Measurements from ENCODE around the gene METTL13. TPM values are rescaled to one million over a fixed set of nuclear protein-coding genes. Genes with fewer than 3 reads are reported as not detected.

The METTL13 gene
- total and polyA plus RNA-seq, 2 of the 4 experiments (the other 2 are of a cell fraction), result 25.1 to 26.3 TPM

DNA sequence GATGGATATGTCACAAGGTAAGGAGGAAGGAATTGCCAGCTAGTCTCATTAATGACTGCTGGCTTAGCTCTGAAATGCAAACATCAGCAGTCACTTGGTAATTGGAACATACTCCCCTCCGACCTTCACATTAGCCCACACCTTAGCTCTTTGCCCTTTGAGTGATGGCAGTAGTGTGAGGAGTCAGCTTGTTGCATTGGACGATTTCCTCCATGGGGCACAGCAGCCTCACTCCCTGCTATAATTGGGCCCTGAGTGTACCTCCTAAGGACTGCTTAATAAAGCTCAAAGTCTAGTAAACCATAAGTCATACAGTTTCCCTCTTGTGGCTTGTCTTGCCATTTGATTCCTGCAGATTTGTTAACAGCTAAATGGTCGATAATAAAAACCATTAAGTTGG lies 19.4 kb downstream of the METTL13 start:
- H3K9me3 ChIP-seq (ENCODE audit: control insufficient read depth, insufficient read depth, low read length), result no peaks in the 10 kb centered on the region
- no peak overlapping the region for H3K14ac ChIP-seq (replicated peaks; ENCODE audit: low read depth, low read length)
- no peak overlapping the region for H2BK15ac ChIP-seq (ENCODE audit: low read depth, low read length)
- no peak overlapping the region for H4K91ac ChIP-seq (ENCODE audit: insufficient read depth, low read depth, low read length)
- dilution Hi-C loops (cut with HindIII; ENCODE audit: low sequenced_read_pairs, unreplicated experiment) (no loop called here), intact Hi-C loops (cut with micrococcal nuclease) (loop anchor here (1.0 to 5.0 kb wide), 3 partner anchors 154 to 601 kb away; no protein-coding TSS in a partner anchor), in situ Hi-C loops (cut with MboI; ENCODE audit: low sequenced_read_pairs) (loop anchor here (25.0 kb wide), 1 partner anchor 611 kb away; the partner anchor contains the start of gene C1orf105)
- ATAC-seq (ENCODE audit: low read depth), result no peak
- no peak overlapping the region for H3K4me3 ChIP-seq (ENCODE audit: insufficient read depth, low read depth, low read length)
- WGBS, 2 experiments (ENCODE audit: extremely low coverage in 2 of 2, insufficient read length in 1 of 2), result no CpG with 5 or more reads among the region's 3 CpGs
- H4K20me1 ChIP-seq (ENCODE audit: insufficient read depth, low read length), result no peaks in the 10 kb centered on the region
- BruUV-seq (replicated peaks), result no TSS peak
- no peak overlapping the region for H2AFZ ChIP-seq (replicated peaks; ENCODE audit: low read length, poor library complexity)
- no peak overlapping the region for H4K5ac ChIP-seq (ENCODE audit: low read depth, low read length)
- H3K18ac ChIP-seq (ENCODE audit: low read depth, low read length), result no peak overlapping the region
- ChIA-PET CTCF (interaction anchor here (0.7 to 6.9 kb wide), 12 partner anchors 19 to 637 kb away, joined by 3 to 138 read pairs (median 4); no protein-coding TSS in a partner anchor), POLR2A (ENCODE audit: unreplicated experiment) (interaction anchor here (1.1 kb wide), 1 partner anchor 183 kb away, joined by 3 read pairs; no protein-coding TSS in a partner anchor)
- H3K9me1 ChIP-seq (ENCODE audit: insufficient read depth, low read length), result no peaks in the 10 kb centered on the region; the same call in 1 of the 2 replicates
- H3K23ac ChIP-seq (ENCODE audit: low read depth, low read length), result no peak overlapping the region
- no peak for DNase-seq
- H2BK120ac ChIP-seq (ENCODE audit: low read depth, low read length), result no peak overlapping the region
- peaks cover 0 to 10% of the 10 kb centered on the region in 2 experiments; a peak in 1 of 4 replicates for H3K79me1 ChIP-seq (ENCODE audit: low read depth in 1 of 2, low read length in 2 of 2)
- peaks cover 12% of the 10 kb centered on the region for H3K36me3 ChIP-seq (ENCODE audit: control insufficient read depth, insufficient read depth, low read length)
- H3K56ac ChIP-seq (ENCODE audit: extremely low read depth, insufficient read depth, low read length), result no peak overlapping the region
- H2BK5ac ChIP-seq (ENCODE audit: low read depth, low read length, poor library complexity, severe bottlenecking), result no peak overlapping the region
- no peak overlapping the region for H3K4ac ChIP-seq (ENCODE audit: low read depth, low read length)
- no peak overlapping the region for H2BK20ac ChIP-seq (ENCODE audit: low read depth, low read length)
- TF ChIP-seq RAD21 (IDR thresholded peaks at IDR 0.05; ENCODE audit: low read length), result no peak
- TF ChIP-seq MAZ (IDR thresholded peaks at IDR 0.05; ENCODE audit: borderline replicate concordance, low read depth, low read length), result no peak
- TF ChIP-seq, protein P1, sequence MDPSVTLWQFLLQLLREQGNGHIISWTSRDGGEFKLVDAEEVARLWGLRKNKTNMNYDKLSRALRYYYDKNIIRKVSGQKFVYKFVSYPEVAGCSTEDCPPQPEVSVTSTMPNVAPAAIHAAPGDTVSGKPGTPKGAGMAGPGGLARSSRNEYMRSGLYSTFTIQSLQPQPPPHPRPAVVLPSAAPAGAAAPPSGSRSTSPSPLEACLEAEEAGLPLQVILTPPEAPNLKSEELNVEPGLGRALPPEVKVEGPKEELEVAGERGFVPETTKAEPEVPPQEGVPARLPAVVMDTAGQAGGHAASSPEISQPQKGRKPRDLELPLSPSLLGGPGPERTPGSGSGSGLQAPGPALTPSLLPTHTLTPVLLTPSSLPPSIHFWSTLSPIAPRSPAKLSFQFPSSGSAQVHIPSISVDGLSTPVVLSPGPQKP (IDR thresholded peaks at IDR 0.05; ENCODE audit: borderline replicate concordance, low read depth, low read length), result no peak
- no peak for TF ChIP-seq FOS (IDR thresholded peaks at IDR 0.05; ENCODE audit: low read depth, low read length)
- TF ChIP-seq, protein P2, sequence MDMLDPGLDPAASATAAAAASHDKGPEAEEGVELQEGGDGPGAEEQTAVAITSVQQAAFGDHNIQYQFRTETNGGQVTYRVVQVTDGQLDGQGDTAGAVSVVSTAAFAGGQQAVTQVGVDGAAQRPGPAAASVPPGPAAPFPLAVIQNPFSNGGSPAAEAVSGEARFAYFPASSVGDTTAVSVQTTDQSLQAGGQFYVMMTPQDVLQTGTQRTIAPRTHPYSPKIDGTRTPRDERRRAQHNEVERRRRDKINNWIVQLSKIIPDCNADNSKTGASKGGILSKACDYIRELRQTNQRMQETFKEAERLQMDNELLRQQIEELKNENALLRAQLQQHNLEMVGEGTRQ (IDR thresholded peaks at IDR 0.05; ENCODE audit: low read depth, low read length), result no peak
- no peak for TF ChIP-seq CEBPB (IDR thresholded peaks at IDR 0.05; ENCODE audit: low read depth, low read length)
- TF ChIP-seq BHLHE40 (IDR thresholded peaks at IDR 0.05; ENCODE audit: low read depth, low read length), result no peak
- TF ChIP-seq, protein P3, sequence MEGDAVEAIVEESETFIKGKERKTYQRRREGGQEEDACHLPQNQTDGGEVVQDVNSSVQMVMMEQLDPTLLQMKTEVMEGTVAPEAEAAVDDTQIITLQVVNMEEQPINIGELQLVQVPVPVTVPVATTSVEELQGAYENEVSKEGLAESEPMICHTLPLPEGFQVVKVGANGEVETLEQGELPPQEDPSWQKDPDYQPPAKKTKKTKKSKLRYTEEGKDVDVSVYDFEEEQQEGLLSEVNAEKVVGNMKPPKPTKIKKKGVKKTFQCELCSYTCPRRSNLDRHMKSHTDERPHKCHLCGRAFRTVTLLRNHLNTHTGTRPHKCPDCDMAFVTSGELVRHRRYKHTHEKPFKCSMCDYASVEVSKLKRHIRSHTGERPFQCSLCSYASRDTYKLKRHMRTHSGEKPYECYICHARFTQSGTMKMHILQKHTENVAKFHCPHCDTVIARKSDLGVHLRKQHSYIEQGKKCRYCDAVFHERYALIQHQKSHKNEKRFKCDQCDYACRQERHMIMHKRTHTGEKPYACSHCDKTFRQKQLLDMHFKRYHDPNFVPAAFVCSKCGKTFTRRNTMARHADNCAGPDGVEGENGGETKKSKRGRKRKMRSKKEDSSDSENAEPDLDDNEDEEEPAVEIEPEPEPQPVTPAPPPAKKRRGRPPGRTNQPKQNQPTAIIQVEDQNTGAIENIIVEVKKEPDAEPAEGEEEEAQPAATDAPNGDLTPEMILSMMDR (conservative IDR thresholded peaks at IDR 0.05; ENCODE audit: low read depth, low read length), result no peak
- no peak for TF ChIP-seq RFX5 (IDR thresholded peaks at IDR 0.05; ENCODE audit: low read depth, low read length)
- TF ChIP-seq POLR2A (IDR thresholded peaks at IDR 0.05; ENCODE audit: low read depth, low read length), result no peak
- no peak overlapping the region for H3K4me2 ChIP-seq (ENCODE audit: low read depth, low read length)
- no peak overlapping the region for H2AK5ac ChIP-seq (ENCODE audit: low read depth, low read length)
- H3K27ac ChIP-seq (ENCODE audit: insufficient read depth, low read length), result no peak overlapping the region
- H3K9ac ChIP-seq (ENCODE audit: low read depth, low read length), result no peak overlapping the region
- no peak overlapping the region for H4K8ac ChIP-seq (ENCODE audit: low read depth in 2 of 2, low read length in 2 of 2)
- peaks cover 4% of the 10 kb centered on the region; the same call in 1 of the 2 replicates for H3K4me1 ChIP-seq (ENCODE audit: control insufficient read depth, insufficient read depth, low read length)
- H2AK9ac ChIP-seq (replicated peaks; ENCODE audit: low read depth, low read length, poor library complexity), result no peak overlapping the region
- no peaks in the 10 kb centered on the region for H3K27me3 ChIP-seq (ENCODE audit: control insufficient read depth, insufficient read depth, low read length)
